Psoas muscle (tissue), 8 donors: ENCODE data around the gene CAMKMT. TPM values are rescaled to one million over a fixed set of nuclear protein-coding genes. Genes with fewer than 3 reads are reported as not detected.

Source experiments
- ATAC-seq, 4 donors: fragments of 200-7000 bp; cut with Tn5 transposase; one replicate each; pipeline ENCODE4 v1.9.1; 2020; ENCODE audit warnings: moderate library complexity in 3 of 4, mild to moderate bottlenecking in 2 of 4
- DNase-seq, 2 donors: peaks; one replicate each; pipeline ENCODE4 v3.0.0-alpha.2; 2020
- H3K27ac ChIP-seq: fragments of 200-600 bp; one replicate; pipeline ENCODE4 v1.8.0; 2022
- H3K27me3 ChIP-seq, 3 donors: fragments of 200-600 bp in 1 of 3; one replicate each; pipeline versions ENCODE4 v1.6.1 to v1.8.0; 2013 to 2022; ENCODE audit warnings: low read length in 2 of 3, mild to moderate bottlenecking in 2 of 3, moderate library complexity in 1 of 3; ENCODE audit not compliant: insufficient read depth in 3 of 3
- H3K36me3 ChIP-seq, 2 donors: fragments of 200-600 bp in 1 of 2; one replicate each; pipeline versions ENCODE4 v1.6.1 to v1.8.0; 2013 to 2022; ENCODE audit warnings: low read depth in 1 of 2, mild to moderate bottlenecking in 1 of 2, moderate library complexity in 1 of 2; ENCODE audit not compliant: insufficient read depth in 1 of 2
- H3K4me1 ChIP-seq: fragments of 200-600 bp; one replicate; pipeline ENCODE4 v1.8.0; 2022
- H3K4me3 ChIP-seq: fragments of 200-600 bp; one replicate; pipeline ENCODE4 v1.8.0; 2022; ENCODE audit warnings: mild to moderate bottlenecking
- H3K9me3 ChIP-seq: fragments of 200-600 bp; one replicate; pipeline ENCODE4 v1.8.0; 2022
- CTCF ChIP-seq: fragments of 200-600 bp; IDR thresholded peaks from one replicate; pipeline ENCODE4 v1.8.0; 2022; ENCODE audit warnings: antibody characterized with exemption
- WGBS, 3 donors: extraction: QIAGEN DNeasy Blood & Tissue Kit; methylation state at CpG; one replicate each; pipeline versions ENCODE4 v1.1.6 to v1.1.7; 2013; 5-methylcytosine and 5-hydroxymethylcytosine counted together
- intact Hi-C, 2 donors: fragments of 100-400 bp; cut with DNase I; formaldehyde crosslinking; loops; one replicate each; pipeline versions ENCODE4 v1.11.0 to v1.14.2; 2022
- polyA plus RNA-seq, 3 donors: library from polyadenylated mRNA; stranded (reverse); fragments of 200-250 nt; gene quantifications; one replicate each; pipeline ENCODE4 v1.2.3, GENCODE V29; 2013
- total RNA-seq, 4 donors: library from RNA; stranded (reverse); fragmentation: NEBNext Ultra II Directional in 2 of 4; extraction: Animal tissue kit (Norgen Biotek cat#: 25700) in 2 of 4; gene quantifications; one replicate each; pipeline versions ENCODE4 v1.2.1 to v1.2.4, GENCODE V29; 2021 to 2023
- donor health status: healthy with polysubstance abuse.
- donor health status: DM: no; HTN: no; CAD: no; lungs with moderate emphysema.
- donor health status: Bipolar disorder and iron deficiency.
- donor health status: healthy.
- donor health status: DM: yes; HTN: yes; CAD: no.
- donor health status: DM: no; HTN: no; CAD: no.
- donor health status: DM: no; HTN: no; CAD: no.
- donor health status: DM: yes; HTN: yes; CAD: no.

The CAMKMT gene
- total and polyA plus RNA-seq, 7 donors: 2.8 to 7.3 (median 4.5) TPM

- no peak for TF ChIP-seq CTCF
- Histone ChIP-seq H3K9me3 (no peaks in the 10 kb centered on the region), H3K4me1 (no peaks in the 10 kb centered on the region), H3K36me3 (no peaks in the 10 kb centered on the region), H3K27ac (no peak overlapping the region), H3K4me3 (no peak overlapping the region), H3K27me3 (no peaks in the 10 kb centered on the region)
- intact Hi-C loops: no loop called here
- WGBS, 3 donors: 76 to 94% (median 88%) methylated on average over 1 of the region's 1 CpG
- ATAC-seq: no peak
- DNase-seq: no peak
Observed at GRCh38 chr2:44672431-44672830, 310.7 kb downstream of the CAMKMT start.

- WGBS, 3 donors: 47 to 52% (median 51%) methylated on average over 4 of the region's 4 CpGs
- Histone ChIP-seq H3K27me3 (no peaks in the 10 kb centered on the region), H3K9me3 (no peaks in the 10 kb centered on the region), H3K4me1 (peaks cover 2% of the 10 kb centered on the region), H3K27ac (no peak overlapping the region), H3K4me3 (no peak overlapping the region), H3K36me3 (no peaks in the 10 kb centered on the region)
- DNase-seq (no peak), ATAC-seq (no peak)
- TF ChIP-seq CTCF: no peak
- intact Hi-C loops: no loop called here
Observed at GRCh38 chr2:44674473-44675284, 312.9 kb downstream of the CAMKMT start.

GRCh38 chr2:44676379-44676778 lies 314.6 kb downstream of the CAMKMT start:
- ATAC-seq (no peak), DNase-seq (no peak)
- no peaks in the 10 kb centered on the region for H3K36me3 ChIP-seq
- H3K27ac ChIP-seq: no peak overlapping the region
- no peak overlapping the region for H3K4me3 ChIP-seq
- no peak for TF ChIP-seq CTCF
- 96 to 98% (median 96%) methylated on average over 3 of the region's 3 CpGs for WGBS, 3 donors
- intact Hi-C loops: no loop called here
- peaks cover 12% of the 10 kb centered on the region for H3K4me1 ChIP-seq
- H3K27me3 ChIP-seq: no peaks in the 10 kb centered on the region
- H3K9me3 ChIP-seq: no peaks in the 10 kb centered on the region

- H3K4me3 ChIP-seq: no peak overlapping the region
- peak overlapping the region; percentile 44 for H3K27ac ChIP-seq
- intact Hi-C loops: no loop called here
- no peaks in the 10 kb centered on the region for H3K9me3 ChIP-seq
- WGBS, 3 donors: 62 to 76% (median 66%) methylated on average over 4 of the region's 4 CpGs
- no peak for TF ChIP-seq CTCF
- H3K27me3 ChIP-seq: no peaks in the 10 kb centered on the region
- H3K36me3 ChIP-seq: no peaks in the 10 kb centered on the region
- H3K4me1 ChIP-seq: peaks cover 12% of the 10 kb centered on the region
- ATAC-seq: peak; percentile 83 to 97 (median 90)
- no peak for DNase-seq
Observed at GRCh38 chr2:44679584-44679983, 317.8 kb downstream of the CAMKMT start.

- intact Hi-C loops: no loop called here
- Histone ChIP-seq H3K4me3 (no peak overlapping the region), H3K36me3 (no peaks in the 10 kb centered on the region), H3K27ac (peak overlapping the region; percentile 44), H3K27me3 (no peaks in the 10 kb centered on the region), H3K9me3 (no peaks in the 10 kb centered on the region), H3K4me1 (peaks cover 12% of the 10 kb centered on the region)
- TF ChIP-seq CTCF: no peak
- 39 to 46% (median 43%) methylated on average over 4 of the region's 4 CpGs for WGBS, 3 donors
- ATAC-seq (peak in 3 of 4 donors; percentile 21 to 58 (median 41)), DNase-seq (no peak)
Observed at GRCh38 chr2:44679990-44680389, 318.2 kb downstream of the CAMKMT start.
